Osteoblast (primary cell): ENCODE measurements around the gene TCF12. TPM values are rescaled to one million over a fixed set of nuclear protein-coding genes. Genes with fewer than 3 reads are reported as not detected.
A peak's percentile ranks its signal among the peaks of the same experiment; 100 is the strongest.

Experiments
- DNase-seq: peaks from one replicate; pipeline ENCODE4 v3.0.0; 2011; ENCODE audit warnings: low spot score, mixed read lengths; ENCODE audit not compliant: insufficient read length; ENCODE audit errors: missing footprints
- H2AFZ ChIP-seq: 2 replicates; pipeline ENCODE4 v1.6.0; 2011; ENCODE audit warnings: mild to moderate bottlenecking, low read length
- H3K27ac ChIP-seq: 2 replicates; pipeline ENCODE4 v1.5.1; 2011; ENCODE audit warnings: mild to moderate bottlenecking, low read depth, low read length, moderate library complexity
- H3K27me3 ChIP-seq: 2 replicates; pipeline ENCODE4 v1.6.0; 2012; ENCODE audit warnings: mild to moderate bottlenecking, control low read depth, inconsistent platforms, low read length, moderate library complexity; ENCODE audit not compliant: insufficient read depth
- H3K36me3 ChIP-seq: 2 replicates; pipeline ENCODE4 v1.5.1; 2011; ENCODE audit warnings: mild to moderate bottlenecking, low read length, control low read depth, moderate library complexity; ENCODE audit not compliant: insufficient read depth
- H3K4me1 ChIP-seq: 2 replicates; pipeline ENCODE4 v1.5.1; 2011; ENCODE audit warnings: mild to moderate bottlenecking, low read length, control low read depth, moderate library complexity; ENCODE audit not compliant: insufficient read depth
- H3K4me2 ChIP-seq: 2 replicates; pipeline ENCODE4 v1.6.0; 2011; ENCODE audit warnings: mild to moderate bottlenecking, low read length; ENCODE audit not compliant: insufficient read depth
- H3K4me3 ChIP-seq: fragments of 200-600 bp; sonication (generic); 3 replicates; pipeline ENCODE4 v1.5.1; 2012; ENCODE audit warnings: mild to moderate bottlenecking, low read length, inconsistent platforms; ENCODE audit not compliant: insufficient read depth
- H3K79me2 ChIP-seq: 2 replicates; pipeline ENCODE4 v1.6.0; 2012; ENCODE audit warnings: mild to moderate bottlenecking, low read length, control low read depth, inconsistent platforms; ENCODE audit not compliant: insufficient read depth
- H3K9me3 ChIP-seq: 2 replicates; pipeline ENCODE4 v1.5.1; 2011; ENCODE audit warnings: low read depth, low read length, control low read depth
- H4K20me1 ChIP-seq: 2 replicates; pipeline ENCODE4 v1.6.0; 2012; ENCODE audit warnings: mild to moderate bottlenecking, low read length, control low read depth; ENCODE audit not compliant: insufficient read depth
- CTCF ChIP-seq: IDR thresholded peaks from 2 replicates; pipeline ENCODE4 v1.5.1; 2011; ENCODE audit warnings: mild to moderate bottlenecking, low read depth, low read length, moderate library complexity; ENCODE audit errors: extremely low read depth
- total RNA-seq: library from RNA; depleted of rRNA; stranded (reverse); fragments of >200 nt; gene quantifications from 2 replicates; pipeline ENCODE4 v1.2.3, GENCODE V29; 2012

Gene TCF12
- total RNA-seq, 1 donor, result 86.5 TPM

GRCh38 chr15:57248074-57248473, 329.6 kb downstream of the TCF12 start:
- Histone ChIP-seq H3K27ac (no peak overlapping the region), H3K9me3 (no peaks in the 10 kb centered on the region), H3K27me3 (no peaks in the 10 kb centered on the region), H3K79me2 (no peaks in the 10 kb centered on the region), H3K4me1 (peaks cover 14% of the 10 kb centered on the region), H3K4me3 (no peak overlapping the region), H3K36me3 (peaks cover 32% of the 10 kb centered on the region), H3K4me2 (no peak overlapping the region), H4K20me1 (no peaks in the 10 kb centered on the region), H2AFZ (no peak overlapping the region)
- no peak for TF ChIP-seq CTCF
- DNase-seq, result no peak

GRCh38 chr15:57251308-57251707, 332.9 kb downstream of the TCF12 start:
- H3K79me2 ChIP-seq, result no peaks in the 10 kb centered on the region
- H3K4me1 ChIP-seq, result peaks cover 14% of the 10 kb centered on the region
- no peak for TF ChIP-seq CTCF
- no peak overlapping the region for H3K4me3 ChIP-seq
- no peaks in the 10 kb centered on the region for H3K9me3 ChIP-seq
- peaks cover 26% of the 10 kb centered on the region for H3K36me3 ChIP-seq
- H4K20me1 ChIP-seq, result no peaks in the 10 kb centered on the region
- H3K27me3 ChIP-seq, result no peaks in the 10 kb centered on the region
- H3K27ac ChIP-seq, result peak overlapping the region; percentile 73
- H2AFZ ChIP-seq, result no peak overlapping the region
- H3K4me2 ChIP-seq, result no peak overlapping the region
- DNase-seq, result no peak

GRCh38 chr15:57251941-57252340, 333.5 kb downstream of the TCF12 start:
- peaks cover 26% of the 10 kb centered on the region for H3K36me3 ChIP-seq
- peaks cover 14% of the 10 kb centered on the region for H3K4me1 ChIP-seq
- TF ChIP-seq CTCF, result no peak
- no peaks in the 10 kb centered on the region for H3K9me3 ChIP-seq
- H3K4me3 ChIP-seq, result no peak overlapping the region
- DNase-seq, result no peak
- no peaks in the 10 kb centered on the region for H3K27me3 ChIP-seq
- peak overlapping the region; percentile 41 for H3K4me2 ChIP-seq
- no peaks in the 10 kb centered on the region for H4K20me1 ChIP-seq
- H2AFZ ChIP-seq, result no peak overlapping the region
- no peaks in the 10 kb centered on the region for H3K79me2 ChIP-seq
- peak overlapping the region; percentile 73 for H3K27ac ChIP-seq

DNA sequence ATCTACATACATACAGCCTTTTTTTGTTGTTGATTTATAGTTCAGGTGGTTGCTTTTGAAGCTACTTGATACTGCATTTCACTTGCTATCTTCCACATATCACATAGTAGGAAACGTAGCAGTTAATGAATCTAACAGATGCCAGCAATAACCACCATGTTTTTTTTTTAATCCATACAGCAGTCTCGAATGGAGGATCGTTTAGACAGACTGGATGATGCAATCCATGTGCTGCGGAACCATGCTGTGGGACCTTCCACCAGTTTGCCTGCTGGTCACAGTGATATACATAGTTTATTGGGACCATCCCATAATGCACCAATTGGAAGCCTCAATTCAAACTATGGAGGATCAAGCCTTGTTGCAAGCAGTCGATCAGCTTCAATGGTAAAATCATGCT, 334.6 kb downstream of the TCF12 start:
- no peaks in the 10 kb centered on the region for H3K79me2 ChIP-seq
- H3K36me3 ChIP-seq, result peaks cover 16% of the 10 kb centered on the region
- no peaks in the 10 kb centered on the region for H3K9me3 ChIP-seq

More for the DNA sequence above, 334.6 kb downstream of the TCF12 start:
- Histone ChIP-seq H2AFZ (no peak overlapping the region), H3K4me2 (no peak overlapping the region), H4K20me1 (no peaks in the 10 kb centered on the region), H3K27ac (no peak overlapping the region), H3K4me1 (peaks cover 14% of the 10 kb centered on the region), H3K27me3 (no peaks in the 10 kb centered on the region), H3K4me3 (no peak overlapping the region)
- DNase-seq, result no peak
- no peak for TF ChIP-seq CTCF
